ENCODE measurements around the gene AKNA.

Gene AKNA

GRCh38 chr9:114307899-114308267 is 79.9 kb downstream of the AKNA start:
- no peaks in the 10 kb centered on the region for H3K36me3 ChIP-seq (ENCODE audit: control insufficient read depth in 2 of 2, insufficient read depth in 2 of 2, low read length in 2 of 2)
- H3K27me3 ChIP-seq (ENCODE audit: control insufficient read depth in 2 of 2, insufficient read depth in 2 of 2, low read length in 2 of 2), result no peaks in the 10 kb centered on the region

GRCh38 chr9:114304416-114305188 is 83.2 kb downstream of the AKNA start:
- no peak overlapping the region for H3K9ac ChIP-seq (ENCODE audit: low read depth in 1 of 2, low read length in 2 of 2)
- H3K36me3 ChIP-seq (ENCODE audit: control insufficient read depth in 2 of 2, insufficient read depth in 2 of 2, low read length in 2 of 2), result no peaks in the 10 kb centered on the region
- H3K27me3 ChIP-seq (ENCODE audit: control insufficient read depth in 2 of 2, insufficient read depth in 2 of 2, low read length in 2 of 2), result no peaks in the 10 kb centered on the region
- no peak overlapping the region for H3K27ac ChIP-seq (ENCODE audit: low read depth in 2 of 2, low read length in 2 of 2)
- peaks cover 0 to 2% of the 10 kb centered on the region in 2 donors for H3K4me1 ChIP-seq (ENCODE audit: control insufficient read depth in 2 of 2, insufficient read depth in 2 of 2, low read length in 2 of 2)
- H3K4me3 ChIP-seq (ENCODE audit: low read length in 2 of 2), result no peak overlapping the region
- no peaks in the 10 kb centered on the region for H3K9me3 ChIP-seq (ENCODE audit: control insufficient read depth in 2 of 2, low read length in 2 of 2)

More at GRCh38 chr9:114307899-114308267, 79.9 kb downstream of the AKNA start:
- Histone ChIP-seq H3K4me1 (ENCODE audit: control insufficient read depth in 2 of 2, insufficient read depth in 2 of 2, low read length in 2 of 2) (peaks cover 0 to 2% of the 10 kb centered on the region in 2 donors), H3K9me3 (ENCODE audit: control insufficient read depth in 2 of 2, low read length in 2 of 2) (no peaks in the 10 kb centered on the region), H3K27ac (ENCODE audit: low read depth in 2 of 2, low read length in 2 of 2) (no peak overlapping the region), H3K4me3 (ENCODE audit: low read length in 2 of 2) (no peak overlapping the region), H3K9ac (ENCODE audit: low read depth in 1 of 2, low read length in 2 of 2) (no peak overlapping the region)

GRCh38 chr9:114303977-114304376 is 83.8 kb downstream of the AKNA start:
- peaks cover 0 to 2% of the 10 kb centered on the region in 2 donors for H3K4me1 ChIP-seq (ENCODE audit: control insufficient read depth in 2 of 2, insufficient read depth in 2 of 2, low read length in 2 of 2)
- H3K4me3 ChIP-seq (ENCODE audit: low read length in 2 of 2), result no peak overlapping the region
- H3K9ac ChIP-seq (ENCODE audit: low read depth in 1 of 2, low read length in 2 of 2), result no peak overlapping the region
- H3K9me3 ChIP-seq (ENCODE audit: control insufficient read depth in 2 of 2, low read length in 2 of 2), result no peaks in the 10 kb centered on the region
- no peak overlapping the region for H3K27ac ChIP-seq (ENCODE audit: low read depth in 2 of 2, low read length in 2 of 2)
- H3K36me3 ChIP-seq (ENCODE audit: control insufficient read depth in 2 of 2, insufficient read depth in 2 of 2, low read length in 2 of 2), result no peaks in the 10 kb centered on the region
- no peaks in the 10 kb centered on the region for H3K27me3 ChIP-seq (ENCODE audit: control insufficient read depth in 2 of 2, insufficient read depth in 2 of 2, low read length in 2 of 2)

GRCh38 chr9:114303571-114303970 is 84.2 kb downstream of the AKNA start:
- H3K36me3 ChIP-seq (ENCODE audit: control insufficient read depth in 2 of 2, insufficient read depth in 2 of 2, low read length in 2 of 2), result no peaks in the 10 kb centered on the region
- no peaks in the 10 kb centered on the region for H3K9me3 ChIP-seq (ENCODE audit: control insufficient read depth in 2 of 2, low read length in 2 of 2)
- no peak overlapping the region for H3K27ac ChIP-seq (ENCODE audit: low read depth in 2 of 2, low read length in 2 of 2)
- H3K27me3 ChIP-seq (ENCODE audit: control insufficient read depth in 2 of 2, insufficient read depth in 2 of 2, low read length in 2 of 2), result no peaks in the 10 kb centered on the region
- H3K9ac ChIP-seq (ENCODE audit: low read depth in 1 of 2, low read length in 2 of 2), result no peak overlapping the region
- H3K4me3 ChIP-seq (ENCODE audit: low read length in 2 of 2), result no peak overlapping the region
- H3K4me1 ChIP-seq (ENCODE audit: control insufficient read depth in 2 of 2, insufficient read depth in 2 of 2, low read length in 2 of 2), result peaks cover 0 to 2% of the 10 kb centered on the region in 2 donors

- Histone ChIP-seq H3K36me3 (ENCODE audit: control insufficient read depth in 2 of 2, insufficient read depth in 2 of 2, low read length in 2 of 2) (no peaks in the 10 kb centered on the region), H3K9ac (ENCODE audit: low read depth in 1 of 2, low read length in 2 of 2) (no peak overlapping the region), H3K27ac (ENCODE audit: low read depth in 2 of 2, low read length in 2 of 2) (no peak overlapping the region), H3K9me3 (ENCODE audit: control insufficient read depth in 2 of 2, low read length in 2 of 2) (no peaks in the 10 kb centered on the region), H3K4me3 (ENCODE audit: low read length in 2 of 2) (no peak overlapping the region), H3K27me3 (ENCODE audit: control insufficient read depth in 2 of 2, insufficient read depth in 2 of 2, low read length in 2 of 2) (no peaks in the 10 kb centered on the region), H3K4me1 (ENCODE audit: control insufficient read depth in 2 of 2, insufficient read depth in 2 of 2, low read length in 2 of 2) (peaks cover 0 to 2% of the 10 kb centered on the region in 2 donors)
These were observed 85.1 kb downstream of the AKNA start for GRCh38 chr9:114302727-114303126.

- Histone ChIP-seq H3K4me3 (ENCODE audit: low read length in 2 of 2) (no peak overlapping the region), H3K4me1 (ENCODE audit: control insufficient read depth in 2 of 2, insufficient read depth in 2 of 2, low read length in 2 of 2) (peaks cover 0 to 2% of the 10 kb centered on the region in 2 donors), H3K9ac (ENCODE audit: low read depth in 1 of 2, low read length in 2 of 2) (no peak overlapping the region), H3K9me3 (ENCODE audit: control insufficient read depth in 2 of 2, low read length in 2 of 2) (no peaks in the 10 kb centered on the region), H3K27ac (ENCODE audit: low read depth in 2 of 2, low read length in 2 of 2) (no peak overlapping the region), H3K27me3 (ENCODE audit: control insufficient read depth in 2 of 2, insufficient read depth in 2 of 2, low read length in 2 of 2) (no peaks in the 10 kb centered on the region), H3K36me3 (ENCODE audit: control insufficient read depth in 2 of 2, insufficient read depth in 2 of 2, low read length in 2 of 2) (no peaks in the 10 kb centered on the region)
These were observed 85.8 kb downstream of the AKNA start for GRCh38 chr9:114301798-114302565.

GRCh38 chr9:114300846-114301797 is 86.7 kb downstream of the AKNA start:
- H3K36me3 ChIP-seq (ENCODE audit: control insufficient read depth in 2 of 2, insufficient read depth in 2 of 2, low read length in 2 of 2), result no peaks in the 10 kb centered on the region
- peaks cover 0 to 2% of the 10 kb centered on the region in 2 donors for H3K4me1 ChIP-seq (ENCODE audit: control insufficient read depth in 2 of 2, insufficient read depth in 2 of 2, low read length in 2 of 2)
- H3K9ac ChIP-seq (ENCODE audit: low read depth in 1 of 2, low read length in 2 of 2), result no peak overlapping the region
- no peaks in the 10 kb centered on the region for H3K27me3 ChIP-seq (ENCODE audit: control insufficient read depth in 2 of 2, insufficient read depth in 2 of 2, low read length in 2 of 2)
- no peak overlapping the region for H3K27ac ChIP-seq (ENCODE audit: low read depth in 2 of 2, low read length in 2 of 2)
- H3K4me3 ChIP-seq (ENCODE audit: low read length in 2 of 2), result no peak overlapping the region
- no peaks in the 10 kb centered on the region for H3K9me3 ChIP-seq (ENCODE audit: control insufficient read depth in 2 of 2, low read length in 2 of 2)

GRCh38 chr9:114300153-114300845 is 87.5 kb downstream of the AKNA start:
- H3K9me3 ChIP-seq (ENCODE audit: control insufficient read depth in 2 of 2, low read length in 2 of 2), result no peaks in the 10 kb centered on the region
- H3K9ac ChIP-seq (ENCODE audit: low read depth in 1 of 2, low read length in 2 of 2), result no peak overlapping the region
- no peak overlapping the region for H3K27ac ChIP-seq (ENCODE audit: low read depth in 2 of 2, low read length in 2 of 2)
- H3K4me1 ChIP-seq (ENCODE audit: control insufficient read depth in 2 of 2, insufficient read depth in 2 of 2, low read length in 2 of 2), result no peaks in the 10 kb centered on the region
- no peak overlapping the region for H3K4me3 ChIP-seq (ENCODE audit: low read length in 2 of 2)
- no peaks in the 10 kb centered on the region for H3K36me3 ChIP-seq (ENCODE audit: control insufficient read depth in 2 of 2, insufficient read depth in 2 of 2, low read length in 2 of 2)
- H3K27me3 ChIP-seq (ENCODE audit: control insufficient read depth in 2 of 2, insufficient read depth in 2 of 2, low read length in 2 of 2), result no peaks in the 10 kb centered on the region

- Histone ChIP-seq H3K9ac (ENCODE audit: low read depth in 1 of 2, low read length in 2 of 2) (no peak overlapping the region), H3K4me1 (ENCODE audit: control insufficient read depth in 2 of 2, insufficient read depth in 2 of 2, low read length in 2 of 2) (no peaks in the 10 kb centered on the region), H3K4me3 (ENCODE audit: low read length in 2 of 2) (no peak overlapping the region), H3K36me3 (ENCODE audit: control insufficient read depth in 2 of 2, insufficient read depth in 2 of 2, low read length in 2 of 2) (no peaks in the 10 kb centered on the region), H3K27ac (ENCODE audit: low read depth in 2 of 2, low read length in 2 of 2) (no peak overlapping the region), H3K27me3 (ENCODE audit: control insufficient read depth in 2 of 2, insufficient read depth in 2 of 2, low read length in 2 of 2) (no peaks in the 10 kb centered on the region), H3K9me3 (ENCODE audit: control insufficient read depth in 2 of 2, low read length in 2 of 2) (peaks cover 0 to 5% of the 10 kb centered on the region in 2 donors)
These were observed 88.3 kb downstream of the AKNA start for GRCh38 chr9:114299286-114300152.

Data from mucosa of rectum (tissue), 2 donors.